ENCODE results near the gene ZNHIT2.

The ZNHIT2 gene

GRCh38 chr11:65102142-65103095 is 15.1 kb downstream of the ZNHIT2 start:
- no peak for FAIRE-seq

GRCh38 chr11:65100674-65101350 is 16.7 kb downstream of the ZNHIT2 start:
- FAIRE-seq = no peak

DNA sequence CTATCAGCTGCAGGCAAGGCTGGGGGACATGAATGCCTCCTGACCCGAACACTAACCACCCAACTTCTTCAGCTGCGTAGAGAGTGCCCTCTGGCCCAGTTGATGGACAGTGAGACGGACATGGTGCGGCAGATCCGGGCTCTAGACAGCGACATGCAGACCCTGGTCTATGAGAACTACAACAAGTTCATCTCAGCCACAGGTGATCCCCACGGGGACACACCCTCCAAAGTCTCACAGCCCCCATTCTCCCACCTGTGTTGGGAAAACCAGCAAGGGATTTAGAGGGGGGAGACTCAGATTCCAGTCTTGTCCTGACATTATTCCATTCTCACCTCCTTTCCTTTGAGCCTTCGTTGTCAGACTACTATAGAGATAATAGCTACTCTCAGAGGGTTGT is 20.6 kb downstream of the ZNHIT2 start:
- FAIRE-seq = no peak

DNA sequence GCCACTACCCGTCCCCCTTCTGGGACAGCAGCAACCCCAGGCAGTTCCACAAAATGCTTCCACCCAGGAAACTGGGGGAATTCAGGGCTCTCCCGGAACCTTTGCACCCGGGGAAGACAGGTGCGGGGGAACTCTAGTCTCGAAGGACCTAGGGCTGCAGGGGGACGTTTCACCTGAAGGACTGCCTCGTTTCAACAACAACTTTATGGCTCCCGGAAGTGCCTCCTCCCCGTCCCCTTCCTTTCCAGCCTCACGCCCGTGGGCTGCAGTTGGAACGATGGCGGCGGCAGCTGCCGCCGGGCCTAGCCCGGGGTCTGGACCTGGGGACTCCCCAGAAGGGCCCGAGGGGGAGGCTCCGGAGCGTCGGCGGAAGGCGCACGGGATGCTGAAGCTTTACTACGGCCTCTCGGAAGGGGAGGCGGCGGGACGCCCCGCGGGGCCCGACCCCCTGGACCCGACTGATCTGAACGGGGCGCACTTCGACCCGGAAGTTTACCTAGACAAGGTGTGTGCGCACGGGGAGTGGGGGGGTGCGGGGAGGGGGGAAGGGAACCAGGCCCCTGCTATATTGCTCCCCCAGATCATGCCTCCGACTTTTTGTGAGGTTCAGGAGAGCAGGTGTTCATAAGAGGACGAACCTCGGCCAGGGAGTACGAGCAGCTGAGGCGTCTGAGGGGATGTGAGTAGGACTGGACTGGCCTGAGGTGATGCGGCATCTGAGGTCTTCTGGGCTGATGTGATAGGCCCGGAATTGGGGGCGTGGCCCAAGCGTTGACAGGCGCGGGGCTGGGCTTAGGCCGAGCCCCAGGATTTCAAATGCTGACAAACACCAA is 21.3 kb downstream of the ZNHIT2 start, which contains the start of gene VPS51:
VPS51 (plus strand) TSS at position 241 of the 833 bp plus-strand sequence; CDS start at position 278, 37 bp downstream.
- no peak for FAIRE-seq

DNA sequence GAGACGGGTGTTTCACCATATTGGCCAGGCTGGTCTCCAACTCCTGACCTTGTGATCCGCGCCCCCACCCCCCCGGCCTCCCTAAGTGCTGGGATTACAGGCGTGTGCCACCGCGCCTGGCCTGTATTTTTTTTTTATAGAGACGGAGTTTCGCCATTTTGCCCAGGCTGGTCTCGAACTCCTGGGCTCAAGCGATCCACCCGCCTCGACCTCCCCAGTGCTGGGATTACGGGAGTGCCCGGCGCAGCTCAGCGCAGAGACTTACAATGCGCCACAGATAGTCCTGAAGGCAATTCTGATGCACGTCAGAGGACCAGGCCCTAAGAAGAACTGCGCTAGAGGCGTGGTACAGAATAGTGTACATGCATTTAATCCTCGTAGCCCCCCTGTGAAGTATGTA is 22.1 kb downstream of the ZNHIT2 start:
- FAIRE-seq = no peak

- FAIRE-seq = no peak
Measured at GRCh38 chr11:65090628-65091027, 26.9 kb downstream of the ZNHIT2 start.

DNA sequence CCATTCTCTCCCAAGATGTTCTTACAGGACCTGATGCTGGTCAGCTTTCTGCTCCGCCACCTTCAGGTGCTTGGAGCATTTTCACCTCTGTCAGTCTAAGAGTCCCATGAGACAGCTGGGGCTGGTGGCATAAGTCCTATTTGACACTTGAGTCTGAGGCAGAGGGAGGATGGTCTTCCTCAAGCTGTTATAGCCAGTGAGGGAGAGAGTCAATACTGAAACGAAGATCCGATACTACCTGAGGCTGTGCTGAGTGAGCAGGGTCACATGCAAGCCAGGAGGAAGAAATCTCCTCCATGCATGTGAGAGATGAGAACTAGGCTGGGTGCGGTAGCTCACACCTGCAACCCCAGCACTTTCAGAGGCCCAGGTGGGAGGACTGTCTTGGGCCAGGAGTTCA is 27.9 kb downstream of the ZNHIT2 start:
- FAIRE-seq = no peak

DNA sequence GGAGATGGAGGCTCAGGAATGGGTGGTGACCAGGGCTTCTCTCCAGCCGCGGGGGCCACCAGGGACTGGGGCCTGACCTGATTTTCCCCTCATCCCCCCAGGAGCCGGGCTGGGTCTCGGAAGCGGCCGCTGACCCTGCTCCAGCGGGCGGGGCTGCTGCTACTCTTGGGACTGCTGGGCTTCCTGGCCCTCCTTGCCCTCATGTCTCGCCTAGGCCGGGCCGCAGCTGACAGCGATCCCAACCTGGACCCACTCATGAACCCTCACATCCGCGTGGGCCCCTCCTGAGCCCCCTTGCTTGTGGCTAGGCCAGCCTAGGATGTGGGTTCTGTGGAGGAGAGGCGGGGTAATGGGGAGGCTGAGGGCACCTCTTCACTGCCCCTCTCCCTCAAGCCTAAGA is 29.7 kb downstream of the ZNHIT2 start:
- no peak for FAIRE-seq

- FAIRE-seq = no peak
Measured at GRCh38 chr11:65087216-65087615, 30.3 kb downstream of the ZNHIT2 start.

DNA sequence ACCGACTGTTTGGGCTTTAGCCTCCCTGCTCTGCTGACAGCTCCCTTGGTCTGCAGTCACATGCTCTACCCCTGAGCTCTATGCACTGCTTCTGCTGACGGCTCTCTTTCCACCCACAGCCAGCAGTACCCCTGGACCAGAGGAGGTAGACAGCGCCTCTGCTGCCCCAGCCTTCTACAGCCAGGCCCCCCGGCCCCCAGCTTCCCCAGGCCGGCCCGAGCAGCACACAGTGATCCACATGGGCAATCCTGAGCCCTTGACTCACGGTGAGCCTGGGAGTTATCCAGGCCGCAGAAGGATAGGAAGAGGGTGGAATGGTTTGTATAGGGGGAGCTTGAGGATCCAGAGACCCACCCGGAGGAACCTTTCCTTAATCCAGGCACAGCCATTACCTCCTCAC is 30.7 kb downstream of the ZNHIT2 start:
- no peak for FAIRE-seq

DNA sequence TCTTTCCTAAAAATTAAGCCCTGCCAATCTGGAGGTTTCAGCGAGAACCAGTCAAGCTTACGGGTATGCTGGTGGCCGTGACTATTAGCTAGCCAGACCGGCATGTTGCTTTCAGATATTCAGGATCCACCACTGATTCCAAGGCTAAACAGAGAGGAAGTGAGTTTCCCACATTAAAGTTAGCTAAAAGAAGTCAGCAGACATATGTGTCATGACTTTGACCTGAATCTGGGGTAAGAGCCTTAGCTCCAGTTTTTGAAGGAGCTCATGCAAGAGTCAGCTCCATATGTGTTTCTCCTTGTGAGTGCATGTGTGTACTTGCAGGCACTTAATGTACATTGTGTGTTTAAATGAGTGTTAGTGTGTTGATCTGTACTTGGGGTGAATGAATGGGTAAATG is 32.1 kb downstream of the ZNHIT2 start:
- no peak for FAIRE-seq

- no peak for FAIRE-seq
Measured at GRCh38 chr11:65084598-65085375, 32.7 kb downstream of the ZNHIT2 start.

DNA sequence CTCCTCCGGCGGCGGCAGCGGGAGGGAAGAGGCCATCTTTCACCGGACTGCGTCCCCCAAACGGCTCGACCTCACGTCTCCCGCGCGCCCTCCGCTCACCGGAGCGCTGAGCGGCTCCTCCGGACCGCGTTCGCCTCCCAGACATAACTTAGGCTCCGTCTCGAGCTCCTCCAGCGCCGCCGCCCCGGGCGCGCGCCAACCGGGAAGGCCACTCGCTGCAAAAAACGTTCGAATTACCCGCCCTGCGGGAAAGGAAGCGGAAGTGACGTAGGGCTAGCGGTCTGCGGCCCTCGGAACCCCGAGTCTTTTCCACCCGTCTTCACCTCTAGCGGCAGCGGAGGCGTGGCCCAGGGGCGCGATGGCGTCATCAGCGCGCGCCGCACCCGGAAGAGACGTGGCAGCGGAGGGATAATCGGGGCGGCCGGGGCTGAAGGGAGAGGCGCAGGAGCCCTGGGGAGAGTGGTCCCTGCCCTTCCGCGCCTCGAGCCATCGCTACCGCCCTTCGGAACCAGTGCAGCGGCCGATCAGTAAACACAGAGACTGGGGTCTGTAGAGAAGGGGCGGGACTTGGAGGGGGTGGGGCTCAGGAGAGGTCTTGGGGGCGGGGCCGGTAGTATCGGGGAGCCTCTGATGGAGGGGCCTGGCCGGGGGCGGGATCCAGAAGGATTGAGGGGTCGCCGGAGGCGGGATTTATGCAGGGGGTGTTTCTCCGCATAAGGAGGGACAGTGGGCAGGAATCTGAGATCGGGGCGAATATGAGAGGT is 33.5 kb downstream of the ZNHIT2 start, which contains the start of the genes CDCA5 and ZFPL1:
CDCA5 (minus strand) TSS at position 207 of the 764 bp plus-strand sequence; CDS start at position 145, 62 bp downstream.
ZFPL1 (plus strand) TSS at position 389 of the 764 bp plus-strand sequence. CDS start 477 bp downstream, outside the sequence.
- no peak for FAIRE-seq

- FAIRE-seq = no peak
Measured at GRCh38 chr11:65083134-65083833, 34.2 kb downstream of the ZNHIT2 start.

DNA sequence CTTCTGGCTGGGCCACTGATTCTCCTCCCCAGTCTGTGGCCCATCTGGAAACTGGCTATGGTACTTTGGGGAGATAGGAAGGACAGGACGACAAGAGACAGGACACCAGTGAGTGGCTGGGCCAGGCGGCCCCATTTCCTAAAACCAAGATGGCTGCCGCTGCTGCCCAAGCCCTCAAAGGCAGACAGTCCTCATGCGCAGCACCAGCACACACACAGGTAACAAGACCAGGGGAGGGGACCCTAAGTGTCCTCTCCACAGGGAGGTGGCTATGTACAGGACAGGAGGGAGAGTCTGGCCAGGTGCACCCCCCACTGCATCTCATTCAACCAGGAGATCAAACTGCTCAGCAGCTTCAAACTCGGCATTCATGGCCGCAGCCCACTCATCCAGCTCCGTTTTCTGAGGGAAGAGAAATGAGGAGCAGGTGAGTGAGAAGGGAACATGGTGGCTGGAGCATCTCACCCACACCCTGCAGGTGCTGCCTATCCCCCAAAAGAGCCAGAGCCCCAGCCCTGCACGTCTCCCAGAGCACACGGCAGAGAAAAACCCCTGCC is 38.6 kb downstream of the ZNHIT2 start:
- no peak for FAIRE-seq

DNA sequence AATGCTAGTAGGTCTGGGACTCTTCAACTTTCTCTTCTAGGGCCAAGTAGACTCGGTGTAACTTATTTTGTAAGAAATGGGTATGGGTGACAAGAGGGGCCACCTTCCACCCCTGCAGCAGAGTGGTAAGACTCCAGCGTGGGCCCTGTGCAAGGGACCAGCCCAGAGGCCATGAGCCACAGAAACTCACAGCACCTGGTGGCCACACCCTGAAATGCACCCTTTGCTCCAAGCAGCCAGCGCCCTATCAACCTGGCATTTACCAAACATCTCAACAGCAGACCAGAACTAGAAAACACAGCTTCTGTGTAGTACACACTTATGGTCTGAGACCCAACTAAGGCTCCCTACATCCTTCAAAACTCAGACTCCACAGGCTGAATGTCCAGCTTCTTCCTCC is 39.4 kb downstream of the ZNHIT2 start:
- FAIRE-seq = no peak

GRCh38 chr11:65077451-65077850 is 40.0 kb downstream of the ZNHIT2 start:
- FAIRE-seq = no peak

DNA sequence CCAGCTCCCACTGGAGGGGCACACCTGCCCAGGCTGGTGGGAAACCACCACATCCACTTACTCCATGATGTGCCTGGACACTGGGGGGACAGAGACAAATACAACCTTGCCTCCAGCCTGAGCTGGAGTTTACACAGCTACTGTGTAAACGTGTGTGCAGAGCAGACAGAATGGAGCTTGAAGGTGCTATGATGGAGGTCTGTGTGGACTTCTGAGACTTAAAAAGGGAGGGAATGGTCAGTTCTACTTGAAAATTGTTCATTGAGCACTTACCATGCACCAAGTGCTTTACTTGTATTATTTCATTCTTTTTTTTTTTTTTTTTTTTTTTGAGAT is 44.9 kb downstream of the ZNHIT2 start:
- FAIRE-seq = no peak

- FAIRE-seq = no peak
Measured at GRCh38 chr11:65071907-65072630, 45.4 kb downstream of the ZNHIT2 start.

DNA sequence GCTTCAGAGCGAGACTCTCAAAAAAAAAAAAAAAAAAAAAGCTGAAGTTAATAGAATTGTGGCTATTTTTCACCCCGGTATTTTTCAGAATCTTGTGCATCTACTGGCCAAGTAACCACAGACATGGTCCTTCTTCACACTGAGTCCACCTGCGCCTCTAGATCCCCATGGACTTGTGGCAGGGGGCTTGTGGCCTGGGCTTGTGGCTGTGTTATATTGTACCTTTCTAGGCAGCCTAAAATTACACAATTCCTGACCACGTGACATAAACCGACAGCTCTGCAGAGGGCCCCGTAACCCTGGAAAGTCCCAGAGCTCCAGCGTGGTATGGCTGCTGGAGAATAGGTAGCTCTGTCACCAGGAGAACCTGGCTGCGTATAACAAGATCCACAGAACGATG is 48.3 kb downstream of the ZNHIT2 start:
- no peak for FAIRE-seq

Data from colon (tissue), 2 donors.